GM12878 (cell line): ENCODE results near the gene C15orf40. TPM values are rescaled to one million over a fixed set of nuclear protein-coding genes. Genes with fewer than 3 reads are reported as not detected.

ENCODE experiments used
- ATAC-seq: fragments of 200-7000 bp; cut with Tn5 transposase; 3 replicates; pipeline ENCODE4 v1.9.1; 2020; ENCODE audit warnings: mild to moderate bottlenecking, moderate library complexity
- BruUV-seq: library from RNA; stranded (reverse); fragments of 400-500 nt; replicated peaks from 2 replicates; lab custom pipeline; 2021; lab: Mats Ljungman, UMichigan
- CTCF ChIA-PET: fragments of 300-600 bp; sonication (Branson Sonifier 250); formaldehyde crosslinking; extraction: SDS; loops from one replicate; lab custom pipeline; 2021; ENCODE audit warnings: inconsistent platforms; lab: Yijun Ruan, JAX
- POLR2A ChIA-PET: fragments of 350-600 bp; formaldehyde crosslinking; extraction: SDS; loops from one replicate; lab custom pipeline; 2021; ENCODE audit warnings: inconsistent platforms; lab: Charles Lee
- RAD21 ChIA-PET: fragments of 300-600 bp; sonication (Branson Sonifier 250); formaldehyde crosslinking; loops from one replicate; lab custom pipeline; 2023; ENCODE audit warnings: antibody characterized with exemption; ENCODE audit not compliant: unreplicated experiment; lab: Charles Lee
- SMC1A ChIA-PET: fragments of 300-600 bp; sonication (Branson Sonifier 250); formaldehyde crosslinking; loops from one replicate; lab custom pipeline; 2023; ENCODE audit not compliant: unreplicated experiment, uncharacterized antibody; lab: Charles Lee
- DNase-seq: peaks from one replicate; pipeline ENCODE4 v3.0.0-alpha.2; 2011; ENCODE audit warnings: low read depth, low spot score
- FAIRE-seq: peaks from 3 replicates; lab custom pipeline; 2011; peaks lifted over from hg19 to GRCh38; lab: Jason Lieb, UNC
- H2AFZ ChIP-seq: 2 replicates; pipeline ENCODE4 v1.6.0; 2011; ENCODE audit warnings: low read depth, low read length, control low read depth; ENCODE audit not compliant: control insufficient read depth
- H3K27ac ChIP-seq: 2 replicates; pipeline ENCODE4 v1.5.1; 2011; ENCODE audit warnings: control low read depth; ENCODE audit not compliant: control insufficient read depth, insufficient read depth
- H3K27me3 ChIP-seq, 2 experiments: replicated peaks in 1 of 2; 2 replicates each; pipeline versions ENCODE4 v1.6.0 to v1.6.1; 2011; ENCODE audit warnings: low read length in 1 of 2; ENCODE audit not compliant: control insufficient read depth in 2 of 2, insufficient read depth in 2 of 2
- H3K36me3 ChIP-seq, 2 experiments: 2 replicates each; pipeline ENCODE4 v1.5.1; 2011; ENCODE audit warnings: low read length in 1 of 2; ENCODE audit not compliant: control insufficient read depth in 2 of 2, insufficient read depth in 2 of 2
- H3K4me1 ChIP-seq: 2 replicates; pipeline ENCODE4 v1.6.1; 2011; ENCODE audit warnings: mild to moderate bottlenecking, low read length, moderate library complexity, mixed read lengths; ENCODE audit not compliant: control insufficient read depth, insufficient read depth
- H3K4me2 ChIP-seq: 2 replicates; pipeline ENCODE4 v1.6.0; 2011; ENCODE audit warnings: control low read depth; ENCODE audit not compliant: control insufficient read depth, insufficient read depth
- H3K4me3 ChIP-seq: fragments of 200-600 bp; sonication (generic); 2 replicates; pipeline ENCODE4 v1.5.1; 2016
- H3K79me2 ChIP-seq: 2 replicates; pipeline ENCODE4 v1.6.0; 2011; ENCODE audit warnings: low read length; ENCODE audit not compliant: control insufficient read depth, insufficient read depth
- H3K9ac ChIP-seq: 2 replicates; pipeline ENCODE4 v1.8.0; 2011; ENCODE audit warnings: low read length, control low read depth, mixed read lengths; ENCODE audit not compliant: control insufficient read depth, insufficient read depth
- H3K9me3 ChIP-seq: replicated peaks from 3 replicates; pipeline ENCODE4 v1.5.1; 2011; ENCODE audit warnings: mild to moderate bottlenecking, low read length; ENCODE audit not compliant: control insufficient read depth, insufficient read depth
- H4K20me1 ChIP-seq: 2 replicates; pipeline ENCODE4 v1.6.0; 2011; ENCODE audit not compliant: control insufficient read depth, insufficient read depth
- ATF7 ChIP-seq: fragments of 450-650 bp; IDR thresholded peaks from 2 replicates; pipeline ENCODE4 v1.6.1; 2016; ENCODE audit warnings: low read depth, mild to moderate bottlenecking
- CBX3 ChIP-seq: fragments of 200-600 bp; sonication (generic); IDR thresholded peaks from 2 replicates; pipeline ENCODE4 v1.6.1; 2016; ENCODE audit warnings: low read depth, borderline replicate concordance
- CHD4 ChIP-seq: fragments of 200-600 bp; sonication (generic); IDR thresholded peaks from 2 replicates; pipeline ENCODE4 v1.6.1; 2016; ENCODE audit warnings: mild to moderate bottlenecking
- HDAC6 ChIP-seq: fragments of 200-600 bp; sonication (generic); IDR thresholded peaks from one replicate; pipeline ENCODE4 v1.8.0; 2017; ENCODE audit warnings: antibody characterized with exemption; ENCODE audit not compliant: unreplicated experiment
- HDGF ChIP-seq: fragments of 450-650 bp; IDR thresholded peaks from 2 replicates; pipeline ENCODE4 v1.6.1; 2016; ENCODE audit warnings: antibody characterized with exemption
- MYB ChIP-seq: fragments of 150-350 bp; IDR thresholded peaks from 2 replicates; pipeline ENCODE4 v1.6.1; 2014; ENCODE audit warnings: mild to moderate bottlenecking, low read depth, low read length, borderline replicate concordance
- MYC ChIP-seq: IDR thresholded peaks from 2 replicates; pipeline ENCODE4 v1.6.1; 2011; ENCODE audit warnings: mild to moderate bottlenecking, low read length, moderate library complexity, inconsistent platforms; ENCODE audit not compliant: insufficient read depth, insufficient replicate concordance, insufficient read length, severe bottlenecking
- NBN ChIP-seq: fragments of 450-650 bp; IDR thresholded peaks from 2 replicates; pipeline ENCODE4 v1.6.1; 2016
- NR2C2 ChIP-seq: IDR thresholded peaks from 2 replicates; pipeline ENCODE4 v1.6.1; 2011; ENCODE audit warnings: borderline replicate concordance, low read depth; ENCODE audit not compliant: control insufficient read depth, insufficient read length
- SPI1 ChIP-seq: IDR thresholded peaks from 2 replicates; pipeline ENCODE4 v1.6.1; 2011; ENCODE audit warnings: low read depth, mild to moderate bottlenecking, low read length, moderate library complexity, borderline replicate concordance; ENCODE audit not compliant: insufficient read depth
- TBL1XR1 ChIP-seq: IDR thresholded peaks from 2 replicates; pipeline ENCODE4 v1.6.1; 2012; ENCODE audit warnings: low read depth, low read length, improper control_type of control experiment
- YBX1 ChIP-seq: fragments of 450-650 bp; IDR thresholded peaks from 2 replicates; pipeline ENCODE4 v1.6.1; 2016; ENCODE audit warnings: antibody characterized with exemption
- ZNF384 ChIP-seq: IDR thresholded peaks from 2 replicates; pipeline ENCODE4 v1.6.1; 2012; ENCODE audit warnings: low read depth, mild to moderate bottlenecking, low read length, improper control_type of control experiment, borderline replicate concordance
- WGBS: methylation state at CpG from one replicate; pipeline ENCODE4 v1.1.6; 2016; ENCODE audit warnings: low lambda C conversion rate; ENCODE audit not compliant: insufficient replicate concordance, insufficient coverage; ENCODE audit errors: missing lambda C conversion rate; 5-methylcytosine and 5-hydroxymethylcytosine counted together
- in situ Hi-C: fragments of 300-500 bp; cut with MboI; formaldehyde crosslinking; loops from 9 replicates; pipeline ENCODE4 v1.14.3; 2018; ENCODE audit warnings: mixed read lengths
- intact Hi-C: fragments of 100-400 bp; cut with micrococcal nuclease; formaldehyde crosslinking; loops from one replicate; pipeline ENCODE4 v1.14.2; 2022; ENCODE audit not compliant: unreplicated experiment
- polyA plus RNA-seq, 11 experiments: library from polyadenylated mRNA; depleted of rRNA in 4 of 11; unstranded in 6 of 11; stranded (reverse) in 5 of 11; fragments of >200 nt; fragmentation: Nextera tagmentation in 4 of 11; fragmentation: Illumina TruSeq in 1 of 11; extraction: Ambion mirVana in 4 of 11; extraction: Trizol in 1 of 11; gene quantifications; 1 replicate in 1 of 11; 2 replicates in 10 of 11; pipeline versions ENCODE4 v1.2.1 to v1.2.3, GENCODE V29; 2011 to 2016; ENCODE audit warnings: inconsistent platforms in 2 of 11, missing spikeins in 2 of 11, low read depth in 1 of 11
- total RNA-seq, 4 experiments: library from RNA; depleted of rRNA in 3 of 4; stranded (reverse); fragments of >200 nt in 3 of 4; fragmentation: Illumina TruSeq in 1 of 4; extraction: Trizol in 1 of 4; gene quantifications; 2 replicates each; pipeline versions ENCODE4 v1.2.1 to v1.2.3, GENCODE V29; 2013 to 2021
- TF ChIP-seq, protein P1 (sequence below): fragments of 450-650 bp; IDR thresholded peaks from 2 replicates; pipeline ENCODE4 v1.6.1; 2017; ENCODE audit warnings: antibody characterized with exemption, mild to moderate bottlenecking, moderate library complexity
- TF ChIP-seq, protein P2 (sequence below): fragments of 450-650 bp; IDR thresholded peaks from 2 replicates; pipeline ENCODE4 v1.6.1; 2016; ENCODE audit warnings: mild to moderate bottlenecking, moderate library complexity, borderline replicate concordance

Gene C15orf40
- total and polyA plus RNA-seq, 10 of the 15 experiments (the other 5 are each of a cell fraction or from before 2014, with no cell fraction given): 21.3 to 70.0 (median 31.8) TPM

DNA sequence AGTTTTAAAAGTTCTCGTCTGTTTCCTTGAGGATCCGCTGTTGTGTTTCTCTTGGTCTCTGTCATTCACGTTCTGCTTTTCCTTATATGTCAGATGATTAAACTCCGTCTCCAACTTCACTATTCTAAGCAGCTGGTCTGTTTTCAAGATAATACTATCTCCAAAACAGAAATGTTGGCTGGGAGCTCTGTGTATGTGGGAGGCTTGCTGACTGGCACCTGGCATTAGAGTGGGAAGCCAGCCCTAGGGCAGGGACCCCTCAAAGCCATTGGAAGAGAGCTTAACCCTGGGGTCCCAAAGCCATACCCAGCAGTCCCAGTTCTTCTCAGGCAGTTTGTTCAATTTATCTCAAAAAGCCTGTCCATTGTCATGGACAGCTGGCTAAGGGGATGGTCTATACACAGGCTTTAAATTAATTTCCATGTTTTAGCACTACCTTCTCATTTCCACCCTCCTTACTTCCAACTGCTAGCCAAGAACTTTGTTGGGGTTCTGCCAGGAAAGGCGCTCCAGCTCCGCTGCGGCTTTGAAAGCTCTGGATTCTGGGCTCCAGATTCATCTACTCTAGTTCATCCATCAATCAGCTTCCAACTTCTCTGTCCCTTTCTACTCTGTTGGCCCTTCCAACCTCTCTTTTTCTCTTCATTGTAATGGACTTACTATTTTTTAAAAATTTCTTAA lies 46.4 kb upstream of the C15orf40 start:
- in situ Hi-C loops: no loop called here
- ChIA-PET CTCF (interaction anchor here (1.2 to 2.6 kb wide), 2 partner anchors 9 to 45 kb away, joined by 3 to 7 read pairs; partner anchors contain the start of genes BTBD1 and C15orf40), SMC1A (interaction anchor here (0.6 to 1.0 kb wide), 5 partner anchors 8 to 1654 kb away, joined by 3 to 4 read pairs (median 3); no protein-coding TSS in a partner anchor), RAD21 (interaction anchor here (1.0 kb wide), 1 partner anchor 47 kb away, joined by 3 read pairs; no protein-coding TSS in a partner anchor), POLR2A (interaction anchor here (0.5 to 1.6 kb wide), 4 partner anchors 10 to 245 kb away, joined by 3 to 8 read pairs (median 4); partner anchors contain the start of gene BTBD1)
- peaks cover 17% of the 10 kb centered on the region for H4K20me1 ChIP-seq
- H3K9ac ChIP-seq: no peak overlapping the region
- H3K36me3 ChIP-seq: peaks cover 0 to 22% of the 10 kb centered on the region in 2 experiments; a peak in 1 of 4 replicates
- H3K79me2 ChIP-seq: peaks cover 71% of the 10 kb centered on the region
- 96% methylated on average over 7 of the region's 7 CpGs for WGBS
- intact Hi-C loops: no loop called here
- H3K4me1 ChIP-seq: peaks cover 7% of the 10 kb centered on the region
- DNase-seq (no peak), FAIRE-seq (no peak), ATAC-seq (no peak)
- TF ChIP-seq, protein P1, sequence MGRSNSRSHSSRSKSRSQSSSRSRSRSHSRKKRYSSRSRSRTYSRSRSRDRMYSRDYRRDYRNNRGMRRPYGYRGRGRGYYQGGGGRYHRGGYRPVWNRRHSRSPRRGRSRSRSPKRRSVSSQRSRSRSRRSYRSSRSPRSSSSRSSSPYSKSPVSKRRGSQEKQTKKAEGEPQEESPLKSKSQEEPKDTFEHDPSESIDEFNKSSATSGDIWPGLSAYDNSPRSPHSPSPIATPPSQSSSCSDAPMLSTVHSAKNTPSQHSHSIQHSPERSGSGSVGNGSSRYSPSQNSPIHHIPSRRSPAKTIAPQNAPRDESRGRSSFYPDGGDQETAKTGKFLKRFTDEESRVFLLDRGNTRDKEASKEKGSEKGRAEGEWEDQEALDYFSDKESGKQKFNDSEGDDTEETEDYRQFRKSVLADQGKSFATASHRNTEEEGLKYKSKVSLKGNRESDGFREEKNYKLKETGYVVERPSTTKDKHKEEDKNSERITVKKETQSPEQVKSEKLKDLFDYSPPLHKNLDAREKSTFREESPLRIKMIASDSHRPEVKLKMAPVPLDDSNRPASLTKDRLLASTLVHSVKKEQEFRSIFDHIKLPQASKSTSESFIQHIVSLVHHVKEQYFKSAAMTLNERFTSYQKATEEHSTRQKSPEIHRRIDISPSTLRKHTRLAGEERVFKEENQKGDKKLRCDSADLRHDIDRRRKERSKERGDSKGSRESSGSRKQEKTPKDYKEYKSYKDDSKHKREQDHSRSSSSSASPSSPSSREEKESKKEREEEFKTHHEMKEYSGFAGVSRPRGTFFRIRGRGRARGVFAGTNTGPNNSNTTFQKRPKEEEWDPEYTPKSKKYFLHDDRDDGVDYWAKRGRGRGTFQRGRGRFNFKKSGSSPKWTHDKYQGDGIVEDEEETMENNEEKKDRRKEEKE: no peak
- TF ChIP-seq MYB (no peak), NBN (no peak), TBL1XR1 (no peak), HDAC6 (no peak), ZNF384 (no peak), NR2C2 (no peak), CHD4 (no peak), SPI1 (no peak), YBX1 (no peak), HDGF (no peak), CBX3 (no peak), ATF7 (no peak), MYC (no peak)
- TF ChIP-seq, protein P2, sequence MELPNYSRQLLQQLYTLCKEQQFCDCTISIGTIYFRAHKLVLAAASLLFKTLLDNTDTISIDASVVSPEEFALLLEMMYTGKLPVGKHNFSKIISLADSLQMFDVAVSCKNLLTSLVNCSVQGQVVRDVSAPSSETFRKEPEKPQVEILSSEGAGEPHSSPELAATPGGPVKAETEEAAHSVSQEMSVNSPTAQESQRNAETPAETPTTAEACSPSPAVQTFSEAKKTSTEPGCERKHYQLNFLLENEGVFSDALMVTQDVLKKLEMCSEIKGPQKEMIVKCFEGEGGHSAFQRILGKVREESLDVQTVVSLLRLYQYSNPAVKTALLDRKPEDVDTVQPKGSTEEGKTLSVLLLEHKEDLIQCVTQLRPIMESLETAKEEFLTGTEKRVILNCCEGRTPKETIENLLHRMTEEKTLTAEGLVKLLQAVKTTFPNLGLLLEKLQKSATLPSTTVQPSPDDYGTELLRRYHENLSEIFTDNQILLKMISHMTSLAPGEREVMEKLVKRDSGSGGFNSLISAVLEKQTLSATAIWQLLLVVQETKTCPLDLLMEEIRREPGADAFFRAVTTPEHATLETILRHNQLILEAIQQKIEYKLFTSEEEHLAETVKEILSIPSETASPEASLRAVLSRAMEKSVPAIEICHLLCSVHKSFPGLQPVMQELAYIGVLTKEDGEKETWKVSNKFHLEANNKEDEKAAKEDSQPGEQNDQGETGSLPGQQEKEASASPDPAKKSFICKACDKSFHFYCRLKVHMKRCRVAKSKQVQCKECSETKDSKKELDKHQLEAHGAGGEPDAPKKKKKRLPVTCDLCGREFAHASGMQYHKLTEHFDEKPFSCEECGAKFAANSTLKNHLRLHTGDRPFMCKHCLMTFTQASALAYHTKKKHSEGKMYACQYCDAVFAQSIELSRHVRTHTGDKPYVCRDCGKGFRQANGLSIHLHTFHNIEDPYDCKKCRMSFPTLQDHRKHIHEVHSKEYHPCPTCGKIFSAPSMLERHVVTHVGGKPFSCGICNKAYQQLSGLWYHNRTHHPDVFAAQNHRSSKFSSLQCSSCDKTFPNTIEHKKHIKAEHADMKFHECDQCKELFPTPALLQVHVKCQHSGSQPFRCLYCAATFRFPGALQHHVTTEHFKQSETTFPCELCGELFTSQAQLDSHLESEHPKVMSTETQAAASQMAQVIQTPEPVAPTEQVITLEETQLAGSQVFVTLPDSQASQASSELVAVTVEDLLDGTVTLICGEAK: no peak
- no peak overlapping the region for H2AFZ ChIP-seq
- no TSS peak for BruUV-seq
- H3K27me3 ChIP-seq: no peaks in the 10 kb centered on the region
- H3K4me3 ChIP-seq: no peak overlapping the region
- no peak overlapping the region for H3K27ac ChIP-seq
- H3K4me2 ChIP-seq: no peak overlapping the region
- H3K9me3 ChIP-seq: no peaks in the 10 kb centered on the region
